H9 (cell line): Measurements from ENCODE around the gene MRPL51. TPM values are rescaled to one million over a fixed set of nuclear protein-coding genes. Genes with fewer than 3 reads are reported as not detected.
A peak's percentile ranks its signal among the peaks of the same experiment; 100 is the strongest.

Experiments
- DNase-seq: peaks from one replicate; pipeline ENCODE4 v3.0.0-alpha.2; 2017
- H2AFZ ChIP-seq: one replicate; pipeline ENCODE4 v1.6.1; 2013; ENCODE audit warnings: mild to moderate bottlenecking, low read length, control low read depth, moderate library complexity
- H2AK5ac ChIP-seq: 2 replicates; pipeline ENCODE4 v1.6.1; 2013; ENCODE audit warnings: low read length, control low read depth, mixed read lengths; ENCODE audit not compliant: insufficient read length
- H2BK120ac ChIP-seq: one replicate; pipeline ENCODE4 v1.6.1; 2013; ENCODE audit warnings: low read depth, mild to moderate bottlenecking, low read length, control low read depth, inconsistent platforms; ENCODE audit not compliant: poor library complexity, severe bottlenecking
- H2BK12ac ChIP-seq: 2 replicates; pipeline ENCODE4 v1.6.1; 2013; ENCODE audit warnings: low read length, control low read depth, mixed read lengths, low read depth; ENCODE audit not compliant: insufficient read length
- H2BK15ac ChIP-seq: 2 replicates; pipeline ENCODE4 v1.6.1; 2013; ENCODE audit warnings: low read depth, low read length, control low read depth
- H2BK20ac ChIP-seq: one replicate; pipeline ENCODE4 v1.6.1; 2013; ENCODE audit warnings: low read depth, mild to moderate bottlenecking, low read length, control low read depth, inconsistent platforms; ENCODE audit not compliant: poor library complexity, severe bottlenecking
- H2BK5ac ChIP-seq: 2 replicates; pipeline ENCODE4 v1.6.1; 2013; ENCODE audit warnings: low read length, control low read depth, mixed read lengths; ENCODE audit not compliant: insufficient read length
- H3K14ac ChIP-seq: 2 replicates; pipeline ENCODE4 v1.6.1; 2013; ENCODE audit warnings: low read length, control low read depth; ENCODE audit not compliant: insufficient read depth
- H3K18ac ChIP-seq: 2 replicates; pipeline ENCODE4 v1.6.1; 2013; ENCODE audit warnings: low read depth, mild to moderate bottlenecking, mixed read lengths, low read length, control low read depth; ENCODE audit not compliant: insufficient read length
- H3K23ac ChIP-seq: 2 replicates; pipeline ENCODE4 v1.6.1; 2013; ENCODE audit warnings: low read length, control low read depth, mixed read lengths, low read depth; ENCODE audit not compliant: insufficient read length
- H3K23me2 ChIP-seq: 2 replicates; pipeline ENCODE4 v1.6.1; 2013; ENCODE audit warnings: low read depth, mild to moderate bottlenecking, mixed read lengths, low read length, control low read depth; ENCODE audit not compliant: insufficient read length, poor library complexity, severe bottlenecking
- H3K27ac ChIP-seq: 2 replicates; pipeline ENCODE4 v1.5.1; 2013; ENCODE audit warnings: low read length, control low read depth, mixed read lengths, low read depth; ENCODE audit not compliant: insufficient read length
- H3K27me3 ChIP-seq: 2 replicates; pipeline ENCODE4 v1.6.1; 2013; ENCODE audit warnings: low read length, control low read depth, inconsistent platforms; ENCODE audit not compliant: insufficient read depth
- H3K4ac ChIP-seq: 2 replicates; pipeline ENCODE4 v1.6.1; 2013; ENCODE audit warnings: low read depth, mild to moderate bottlenecking, control low read depth, inconsistent platforms, low read length, moderate library complexity
- H3K4me1 ChIP-seq: 2 replicates; pipeline ENCODE4 v1.6.1; 2013; ENCODE audit warnings: low read length, control low read depth, inconsistent platforms; ENCODE audit not compliant: insufficient read depth
- H3K4me2 ChIP-seq: 2 replicates; pipeline ENCODE4 v1.6.1; 2013; ENCODE audit warnings: low read length, control low read depth, mixed read lengths; ENCODE audit not compliant: insufficient read length, insufficient read depth
- H3K56ac ChIP-seq: 2 replicates; pipeline ENCODE4 v1.6.1; 2013; ENCODE audit warnings: low read depth, mild to moderate bottlenecking, mixed read lengths, low read length, control low read depth; ENCODE audit not compliant: insufficient read length
- H3K79me1 ChIP-seq: 2 replicates; pipeline ENCODE4 v1.6.1; 2013; ENCODE audit warnings: low read depth, mild to moderate bottlenecking, moderate library complexity, low read length, control low read depth, inconsistent platforms; ENCODE audit not compliant: insufficient read depth, poor library complexity, severe bottlenecking
- H3K79me2 ChIP-seq: 2 replicates; pipeline ENCODE4 v1.6.1; 2013; ENCODE audit warnings: low read length, control low read depth, inconsistent platforms; ENCODE audit not compliant: insufficient read depth
- H3K9ac ChIP-seq: 2 replicates; pipeline ENCODE4 v1.6.1; 2013; ENCODE audit warnings: low read length, control low read depth, mixed read lengths; ENCODE audit not compliant: insufficient read length; ENCODE audit errors: extremely low read depth
- H3K9me3 ChIP-seq: one replicate; pipeline ENCODE4 v1.6.1; 2013; ENCODE audit warnings: low read depth, low read length, inconsistent platforms; ENCODE audit not compliant: control insufficient read depth
- H3T11ph ChIP-seq: one replicate; pipeline ENCODE4 v1.6.1; 2013; ENCODE audit warnings: mild to moderate bottlenecking, low read length, control low read depth, inconsistent platforms
- H4K20me1 ChIP-seq: one replicate; pipeline ENCODE4 v1.6.1; 2013; ENCODE audit not compliant: control insufficient read depth, insufficient read length, insufficient read depth
- H4K5ac ChIP-seq: 2 replicates; pipeline ENCODE4 v1.6.1; 2013; ENCODE audit warnings: low read depth, mild to moderate bottlenecking, mixed read lengths, low read length, control low read depth; ENCODE audit not compliant: insufficient read length
- H4K8ac ChIP-seq: replicated peaks from 2 replicates; pipeline ENCODE4 v1.6.1; 2013; ENCODE audit warnings: low read length, control low read depth, mixed read lengths, low read depth; ENCODE audit not compliant: insufficient read length
- H4K91ac ChIP-seq: 2 replicates; pipeline ENCODE4 v1.6.1; 2013; ENCODE audit warnings: low read depth, mild to moderate bottlenecking, moderate library complexity, mixed read lengths, low read length, control low read depth; ENCODE audit not compliant: insufficient read length
- H3K27ac Mint-ChIP-seq, 3 experiments: 2 replicates in 2 of 3; 3 replicates in 1 of 3; pipeline ENCODE4 v1.8.0; 2020 to 2021; ENCODE audit warnings: mixed read lengths in 3 of 3, mild to moderate bottlenecking in 1 of 3, moderate library complexity in 1 of 3
- H3K27me3 Mint-ChIP-seq: 2 replicates; pipeline ENCODE4 v1.8.0; 2021; ENCODE audit warnings: low read depth, mild to moderate bottlenecking, moderate library complexity, mixed read lengths
- H3K36me3 Mint-ChIP-seq, 3 experiments: 2 replicates in 2 of 3; 3 replicates in 1 of 3; pipeline ENCODE4 v1.8.0; 2020 to 2021; ENCODE audit warnings: low read depth in 3 of 3, mixed read lengths in 3 of 3; ENCODE audit not compliant: insufficient read depth in 1 of 3
- H3K4me1 Mint-ChIP-seq, 2 experiments: 2 replicates each; pipeline ENCODE4 v1.8.0; 2020; ENCODE audit warnings: mixed read lengths in 2 of 2
- H3K4me3 Mint-ChIP-seq, 2 experiments: 2 replicates in 1 of 2; 3 replicates in 1 of 2; pipeline ENCODE4 v1.8.0; 2020 to 2021; ENCODE audit warnings: mild to moderate bottlenecking in 2 of 2, mixed read lengths in 2 of 2, moderate library complexity in 1 of 2
- H3K9me3 Mint-ChIP-seq, 2 experiments: 2 replicates in 1 of 2; 3 replicates in 1 of 2; pipeline ENCODE4 v1.8.0; 2020; ENCODE audit warnings: mild to moderate bottlenecking in 2 of 2, mixed read lengths in 2 of 2, moderate library complexity in 1 of 2
- WGBS: extraction: QIAGEN DNeasy Blood & Tissue Kit; methylation state at CpG from one replicate; pipeline ENCODE4 v1.1.7; 2013; ENCODE audit warnings: missing lambda C conversion rate, low lambda C conversion rate, mixed read lengths; ENCODE audit not compliant: insufficient read length; ENCODE audit errors: extremely low coverage; 5-methylcytosine and 5-hydroxymethylcytosine counted together
- long read RNA-seq: library from polyadenylated mRNA; unstranded; transcript quantifications from one replicate; pipeline ENCODE4 v2.0.0, GENCODE V29; 2020
- total RNA-seq: library from RNA; stranded (reverse); gene quantifications from 2 replicates; pipeline ENCODE4 v1.2.1, GENCODE V29; 2021
- TF ChIP-seq, protein P1 (sequence below): fragments of 200-600 bp; sonication (generic); conservative IDR thresholded peaks from 3 replicates; pipeline ENCODE4 v1.8.0; 2021; ENCODE audit warnings: antibody characterized with exemption, mild to moderate bottlenecking

The MRPL51 gene
- total RNA-seq, result 321 and 329 TPM in 2 replicates
- long read RNA-seq, transcript MRPL51-201 (3 exons, 1,234 nt), result major isoform, 70 of 106 reads
- long read RNA-seq, transcript MRPL51-205 (3 exons, 814 nt), result minor isoform, 16 of 106 reads
- long read RNA-seq, partial matches to known transcripts, result 1 of 106 reads
- long read RNA-seq, other reads (novel, unspliced or antisense), result 12 of 106 reads

DNA sequence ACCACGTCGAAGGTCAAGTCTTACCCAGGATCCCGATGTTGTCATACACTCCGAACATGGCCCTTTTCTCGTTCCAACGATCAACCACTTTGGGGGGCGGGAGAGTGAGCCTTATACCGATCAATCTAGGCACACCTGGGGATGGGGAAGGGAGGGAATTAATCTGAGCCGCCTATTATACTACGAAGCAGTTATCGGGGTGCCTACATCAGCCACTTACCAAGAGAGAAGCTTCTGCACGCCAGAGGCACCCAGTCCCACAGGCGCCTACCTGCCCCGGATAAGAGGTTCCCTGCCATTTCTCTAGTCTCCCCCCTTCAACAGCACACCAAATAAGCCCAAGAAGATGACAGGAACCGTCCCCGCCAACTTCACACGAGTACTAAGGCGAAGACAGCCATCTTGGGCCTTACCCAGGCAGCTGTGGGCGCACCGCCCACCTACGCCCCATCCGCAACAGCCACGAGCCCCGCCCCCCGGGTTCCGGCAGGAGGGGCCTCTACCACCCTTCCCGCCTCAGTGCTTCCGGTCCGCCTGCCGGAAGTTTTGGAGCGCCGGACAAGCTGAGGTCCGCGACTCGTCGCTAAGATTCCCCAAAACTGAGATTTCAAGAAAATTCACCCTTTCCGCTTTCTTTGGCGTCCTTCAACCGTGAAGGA, at the start of gene MRPL51:
TSS of gene MRPL51 (minus strand) at position 425 of the 659 bp plus-strand sequence. CDS start at position 299, 126 bp downstream.
- H4K8ac ChIP-seq, result no peak within 1 kb of the TSS
- peak within 1 kb of the TSS; percentile 75 for H3K56ac ChIP-seq
- H3K27ac Mint-ChIP-seq, result peak within 1 kb of the TSS; percentile 95 to 100 (median 99)
- H2AFZ ChIP-seq, result peak within 1 kb of the TSS; percentile 74
- no peak within 1 kb of the TSS for H2AK5ac ChIP-seq
- H3K4ac ChIP-seq, result no peak within 1 kb of the TSS; the same call in 1 of the 2 replicates
- peak; percentile 99 for DNase-seq
- H4K20me1 ChIP-seq, result no peaks in the 10 kb centered on the region
- H2BK20ac ChIP-seq, result no peak within 1 kb of the TSS
- no peak within 1 kb of the TSS for H2BK120ac ChIP-seq
- H3K14ac ChIP-seq, result peak within 1 kb of the TSS; percentile 93; the same call in 1 of the 2 replicates
- H3K36me3 Mint-ChIP-seq, result peaks cover 18 to 37% (median 35%) of the 10 kb centered on the region in 3 experiments
- H3T11ph ChIP-seq, result peak within 1 kb of the TSS; percentile 46
- H3K4me3 Mint-ChIP-seq, result peak within 1 kb of the TSS; percentile 91 to 97
- H4K5ac ChIP-seq, result peak within 1 kb of the TSS; percentile 96
- no peaks in the 10 kb centered on the region for H3K27me3 Mint-ChIP-seq
- H4K91ac ChIP-seq, result no peak within 1 kb of the TSS
- H3K79me2 ChIP-seq, result peaks cover 4% of the 10 kb centered on the region; the same call in 1 of the 2 replicates
- peaks cover 8% of the 10 kb centered on the region for H3K79me1 ChIP-seq
- peaks cover 9% of the 10 kb centered on the region for H3K23me2 ChIP-seq
- 0 out of 2 replicates have a peak, but pooled peaks cover 2% of the 10 kb centered on the region for H3K4me1 ChIP-seq
- no peak within 1 kb of the TSS for H3K23ac ChIP-seq
- no peaks in the 10 kb centered on the region for H3K9me3 ChIP-seq
- H3K4me2 ChIP-seq, result peak within 1 kb of the TSS; percentile 100
- peak within 1 kb of the TSS; percentile 96 for H3K18ac ChIP-seq
- H3K9ac ChIP-seq, result peak within 1 kb of the TSS; percentile 99
- H3K27me3 ChIP-seq, result no peaks in the 10 kb centered on the region
- WGBS, result no CpG with 5 or more reads among the region's 39 CpGs
- H2BK15ac ChIP-seq, result no peak within 1 kb of the TSS
- TF ChIP-seq, protein P1, sequence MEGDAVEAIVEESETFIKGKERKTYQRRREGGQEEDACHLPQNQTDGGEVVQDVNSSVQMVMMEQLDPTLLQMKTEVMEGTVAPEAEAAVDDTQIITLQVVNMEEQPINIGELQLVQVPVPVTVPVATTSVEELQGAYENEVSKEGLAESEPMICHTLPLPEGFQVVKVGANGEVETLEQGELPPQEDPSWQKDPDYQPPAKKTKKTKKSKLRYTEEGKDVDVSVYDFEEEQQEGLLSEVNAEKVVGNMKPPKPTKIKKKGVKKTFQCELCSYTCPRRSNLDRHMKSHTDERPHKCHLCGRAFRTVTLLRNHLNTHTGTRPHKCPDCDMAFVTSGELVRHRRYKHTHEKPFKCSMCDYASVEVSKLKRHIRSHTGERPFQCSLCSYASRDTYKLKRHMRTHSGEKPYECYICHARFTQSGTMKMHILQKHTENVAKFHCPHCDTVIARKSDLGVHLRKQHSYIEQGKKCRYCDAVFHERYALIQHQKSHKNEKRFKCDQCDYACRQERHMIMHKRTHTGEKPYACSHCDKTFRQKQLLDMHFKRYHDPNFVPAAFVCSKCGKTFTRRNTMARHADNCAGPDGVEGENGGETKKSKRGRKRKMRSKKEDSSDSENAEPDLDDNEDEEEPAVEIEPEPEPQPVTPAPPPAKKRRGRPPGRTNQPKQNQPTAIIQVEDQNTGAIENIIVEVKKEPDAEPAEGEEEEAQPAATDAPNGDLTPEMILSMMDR, result no peak
- H2BK12ac ChIP-seq, result peak within 1 kb of the TSS; percentile 40
- H3K27ac ChIP-seq, result peak within 1 kb of the TSS; percentile 96
- H3K4me1 Mint-ChIP-seq, result peaks cover 20 to 23% of the 10 kb centered on the region in 2 experiments
- H3K9me3 Mint-ChIP-seq, result no peaks in the 10 kb centered on the region
- peak within 1 kb of the TSS; percentile 96 for H2BK5ac ChIP-seq
